ACC112 (cell line): ENCODE measurements around the gene KDSR.
A peak's percentile ranks its signal among the peaks of the same experiment; 100 is the strongest.

Source experiments
- H2AFZ ChIP-seq: fragments of 200-600 bp; sonication (generic); one replicate; pipeline ENCODE4 v1.6.0; 2017; ENCODE audit warnings: antibody characterized with exemption, low read length; ENCODE audit not compliant: unreplicated experiment
- H3K27ac ChIP-seq: fragments of 200-600 bp; sonication (generic); 2 replicates; pipeline ENCODE4 v1.5.1; 2014; ENCODE audit warnings: low read depth, mild to moderate bottlenecking, antibody characterized with exemption, low read length, moderate library complexity
- H3K27me3 ChIP-seq: fragments of 200-600 bp; sonication (generic); 2 replicates; pipeline ENCODE4 v1.6.1; 2014; ENCODE audit warnings: mild to moderate bottlenecking, antibody characterized with exemption, low read length, moderate library complexity, mixed read lengths; ENCODE audit not compliant: insufficient read depth
- H3K36me3 ChIP-seq: fragments of 200-600 bp; sonication (generic); 2 replicates; pipeline ENCODE4 v1.6.1; 2016; ENCODE audit warnings: mild to moderate bottlenecking, antibody characterized with exemption, low read length, moderate library complexity, mixed read lengths; ENCODE audit not compliant: insufficient read depth
- H3K4me1 ChIP-seq: fragments of 200-600 bp; sonication (generic); one replicate; pipeline ENCODE4 v1.6.1; 2016; ENCODE audit warnings: low read length, mixed read lengths; ENCODE audit not compliant: insufficient read depth, unreplicated experiment, control insufficient read depth
- H3K4me3 ChIP-seq: fragments of 200-600 bp; sonication (generic); 2 replicates; pipeline ENCODE4 v1.5.1; 2014; ENCODE audit warnings: mild to moderate bottlenecking, low read depth, low read length
- H3K79me2 ChIP-seq: fragments of 200-600 bp; sonication (generic); one replicate; pipeline ENCODE4 v1.6.0; 2016; ENCODE audit warnings: low read length; ENCODE audit not compliant: control insufficient read depth, unreplicated experiment, insufficient read depth

KDSR gene

GRCh38 chr18:63321291-63321690, 45.7 kb downstream of the KDSR start:
- Histone ChIP-seq H3K79me2 (no peaks in the 10 kb centered on the region), H3K27me3 (peaks cover 26% of the 10 kb centered on the region), H2AFZ (no peak overlapping the region)

DNA sequence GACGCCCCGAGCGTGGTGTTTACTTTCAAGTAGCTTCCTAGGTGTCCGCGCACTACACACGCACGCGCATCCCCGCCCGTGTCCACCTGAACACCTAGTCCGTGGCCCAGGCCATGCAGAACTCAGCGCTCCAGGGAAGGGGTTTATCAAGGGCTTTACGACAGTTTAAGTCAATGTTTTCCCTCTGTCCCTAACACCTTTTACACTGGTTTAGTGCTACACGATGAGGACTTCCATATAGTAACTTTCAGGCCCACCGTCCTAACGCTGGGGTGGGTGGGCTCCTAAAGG, 46.1 kb downstream of the KDSR start:
- peaks cover 30% of the 10 kb centered on the region for H3K27me3 ChIP-seq
- H3K4me3 ChIP-seq: peak overlapping the region; percentile 80
- no peak overlapping the region for H3K27ac ChIP-seq
- H2AFZ ChIP-seq: no peak overlapping the region
- H3K79me2 ChIP-seq: no peaks in the 10 kb centered on the region
- H3K36me3 ChIP-seq: no peaks in the 10 kb centered on the region
- H3K4me1 ChIP-seq: peaks cover 27% of the 10 kb centered on the region

More at GRCh38 chr18:63321291-63321690, 45.7 kb downstream of the KDSR start:
- H3K27ac ChIP-seq: no peak overlapping the region
- no peaks in the 10 kb centered on the region for H3K36me3 ChIP-seq
- H3K4me3 ChIP-seq: no peak overlapping the region; the same call in 1 of the 2 replicates
- H3K4me1 ChIP-seq: peaks cover 27% of the 10 kb centered on the region

DNA sequence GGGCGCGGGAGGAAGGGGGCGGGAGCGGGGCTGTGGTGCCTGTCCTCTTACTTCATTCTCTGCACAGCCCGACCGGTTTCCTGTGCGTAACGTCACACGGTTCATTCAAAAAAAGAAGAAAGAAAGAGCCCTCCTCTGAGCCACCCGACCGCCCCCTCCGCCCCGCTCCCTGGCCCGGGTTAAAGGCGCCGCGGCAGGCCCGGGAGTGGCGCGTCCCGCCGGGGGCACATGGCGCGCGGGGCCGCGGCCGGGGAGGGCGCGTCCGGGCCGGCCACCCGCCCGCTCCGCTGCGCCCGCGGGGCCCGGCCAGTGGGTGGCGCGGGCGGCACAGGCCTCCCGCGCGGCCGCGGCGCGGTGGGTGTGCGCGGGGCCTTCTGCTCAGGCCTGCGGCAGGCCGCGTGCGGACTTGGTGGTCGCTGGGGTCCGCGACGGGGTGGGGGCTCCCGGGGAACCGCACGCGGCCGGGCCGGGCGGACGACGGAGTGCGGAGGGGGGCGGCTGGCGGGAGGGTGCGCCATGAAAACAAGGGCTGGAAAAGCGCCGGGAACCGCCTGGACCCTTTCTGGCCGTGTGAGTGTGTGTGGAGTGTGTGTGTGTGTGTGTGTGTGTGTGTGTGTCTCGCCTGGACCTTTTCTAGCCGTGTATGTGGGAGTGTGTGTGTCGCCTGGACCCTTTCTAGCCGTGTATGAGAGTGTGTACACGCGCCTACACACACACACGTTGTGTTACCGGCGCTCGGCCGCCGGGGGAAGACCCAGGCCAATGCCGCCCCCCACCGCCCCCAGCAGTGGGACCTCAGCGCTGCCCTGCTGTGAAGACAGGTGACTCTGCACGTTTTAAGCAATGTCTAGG, 46.7 kb downstream of the KDSR start:
- peak overlapping the region; percentile 78 for H2AFZ ChIP-seq
- H3K27me3 ChIP-seq: peaks cover 34% of the 10 kb centered on the region
- H3K4me3 ChIP-seq: peak overlapping the region; percentile 80
- H3K36me3 ChIP-seq: no peaks in the 10 kb centered on the region
- peaks cover 27% of the 10 kb centered on the region for H3K4me1 ChIP-seq
- H3K27ac ChIP-seq: no peak overlapping the region; the same call in 1 of the 2 replicates
- H3K79me2 ChIP-seq: no peaks in the 10 kb centered on the region

- Histone ChIP-seq H3K79me2 (no peaks in the 10 kb centered on the region), H3K27me3 (peaks cover 40% of the 10 kb centered on the region), H2AFZ (peak within 1 kb of the TSS; percentile 90), H3K4me1 (peaks cover 27% of the 10 kb centered on the region), H3K4me3 (peak within 1 kb of the TSS; percentile 81), H3K36me3 (no peaks in the 10 kb centered on the region), H3K27ac (no peak within 1 kb of the TSS; the same call in 1 of the 2 replicates)
Measured at GRCh38 chr18:63319383-63320122, 47.5 kb downstream of the KDSR start, which contains the start of gene BCL2. TSS of gene BCL2 (minus strand) at chr18:63319769.

DNA sequence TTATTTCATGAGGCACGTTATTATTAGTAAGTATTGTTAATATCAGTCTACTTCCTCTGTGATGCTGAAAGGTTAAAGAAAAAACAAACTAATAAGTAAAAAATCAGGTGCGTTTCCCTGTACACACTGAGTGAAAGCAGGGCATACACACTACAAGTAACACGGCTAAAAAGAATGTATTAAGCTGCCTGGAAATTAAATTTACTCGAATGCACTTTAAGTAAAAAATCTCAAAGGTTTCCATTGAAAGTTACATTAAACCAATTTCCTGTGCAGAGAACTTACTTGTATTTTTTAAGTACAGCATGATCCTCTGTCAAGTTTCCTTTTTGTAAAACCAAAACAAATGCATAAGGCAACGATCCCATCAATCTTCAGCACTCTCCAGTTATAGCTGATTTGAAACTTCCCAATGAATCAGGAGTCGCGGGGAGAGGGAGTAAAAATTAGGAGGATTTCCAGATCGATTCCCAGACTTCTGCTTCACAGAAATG, 48.1 kb downstream of the KDSR start:
- Histone ChIP-seq H2AFZ (peak overlapping the region; percentile 44), H3K27me3 (peaks cover 45% of the 10 kb centered on the region), H3K79me2 (no peaks in the 10 kb centered on the region), H3K4me1 (peaks cover 27% of the 10 kb centered on the region), H3K36me3 (no peaks in the 10 kb centered on the region), H3K4me3 (peak overlapping the region; percentile 81), H3K27ac (no peak overlapping the region)

GRCh38 chr18:63317982-63318888, 48.8 kb downstream of the KDSR start:
- no peak overlapping the region for H3K27ac ChIP-seq
- H3K79me2 ChIP-seq: no peaks in the 10 kb centered on the region
- peaks cover 52% of the 10 kb centered on the region for H3K27me3 ChIP-seq

DNA sequence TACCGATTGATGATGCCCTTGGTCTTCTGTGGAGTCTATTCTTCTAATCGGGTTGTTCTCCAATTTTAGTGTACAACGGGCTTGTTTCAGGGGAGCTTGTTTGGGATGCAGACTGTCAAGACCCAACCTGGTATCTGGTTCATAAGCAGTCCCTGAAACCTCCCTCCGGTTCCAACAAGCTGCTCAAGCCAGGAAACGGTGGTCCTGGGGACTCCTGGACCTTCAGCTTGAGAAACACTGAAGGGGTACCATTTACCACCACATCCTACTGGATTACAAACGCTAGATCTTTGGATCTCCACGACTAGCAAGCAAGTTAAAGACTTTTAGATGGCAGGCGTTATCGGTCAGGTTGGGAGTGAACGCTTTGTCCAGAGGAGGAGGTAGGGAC, 49.5 kb downstream of the KDSR start:
- peaks cover 55% of the 10 kb centered on the region for H3K27me3 ChIP-seq
- H2AFZ ChIP-seq: no peak overlapping the region
- peak overlapping the region; percentile 81 for H3K4me3 ChIP-seq
- no peaks in the 10 kb centered on the region for H3K36me3 ChIP-seq
- H3K27ac ChIP-seq: no peak overlapping the region
- no peaks in the 10 kb centered on the region for H3K79me2 ChIP-seq
- peaks cover 23% of the 10 kb centered on the region for H3K4me1 ChIP-seq

More at GRCh38 chr18:63317982-63318888, 48.8 kb downstream of the KDSR start:
- Histone ChIP-seq H3K4me3 (peak overlapping the region; percentile 81), H2AFZ (peak overlapping the region; percentile 27), H3K4me1 (peaks cover 27% of the 10 kb centered on the region), H3K36me3 (no peaks in the 10 kb centered on the region)

- Histone ChIP-seq H3K27ac (no peak overlapping the region), H3K4me3 (peak overlapping the region; percentile 23; the same call in 1 of the 2 replicates)
Measured at GRCh38 chr18:63316612-63317555, 50.1 kb downstream of the KDSR start.

DNA sequence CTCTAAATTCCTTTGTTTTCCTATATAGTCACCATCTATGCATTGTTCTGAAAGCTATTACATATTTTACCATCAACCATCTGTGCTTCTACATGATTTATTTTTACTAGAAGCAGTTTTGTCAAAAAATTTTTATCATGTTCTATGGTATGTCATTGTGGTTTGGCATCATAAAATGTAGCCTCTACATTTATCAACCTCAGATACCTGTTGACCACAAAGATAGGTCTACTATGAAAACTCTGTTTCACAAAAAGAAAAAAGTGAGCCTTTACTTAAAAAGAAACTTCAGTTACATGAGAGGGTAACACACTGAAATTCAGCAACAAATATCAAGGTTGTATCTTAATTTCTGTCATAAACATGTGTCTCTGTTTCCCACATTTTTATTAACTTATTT, 51.1 kb downstream of the KDSR start:
- H2AFZ ChIP-seq: no peak overlapping the region
- H3K4me1 ChIP-seq: peaks cover 18% of the 10 kb centered on the region
- H3K27ac ChIP-seq: no peak overlapping the region
- no peaks in the 10 kb centered on the region for H3K79me2 ChIP-seq
- no peak overlapping the region for H3K4me3 ChIP-seq
- H3K27me3 ChIP-seq: peaks cover 55% of the 10 kb centered on the region
- no peaks in the 10 kb centered on the region for H3K36me3 ChIP-seq

More at GRCh38 chr18:63316612-63317555, 50.1 kb downstream of the KDSR start:
- Histone ChIP-seq H3K79me2 (no peaks in the 10 kb centered on the region), H3K27me3 (peaks cover 55% of the 10 kb centered on the region), H2AFZ (no peak overlapping the region), H3K36me3 (no peaks in the 10 kb centered on the region), H3K4me1 (peaks cover 18% of the 10 kb centered on the region)
